ENCODE results near the gene RCAN3. TPM values are rescaled to one million over a fixed set of nuclear protein-coding genes. Genes with fewer than 3 reads are reported as not detected.
"Not testable (repeated sequence)": the region's sequence is repeated elsewhere in the genome, so short reads cannot be mapped to it uniquely, and the experiment has no call there.

RCAN3 gene
- total RNA-seq: 11.7 and 12.6 TPM in 2 replicates

DNA sequence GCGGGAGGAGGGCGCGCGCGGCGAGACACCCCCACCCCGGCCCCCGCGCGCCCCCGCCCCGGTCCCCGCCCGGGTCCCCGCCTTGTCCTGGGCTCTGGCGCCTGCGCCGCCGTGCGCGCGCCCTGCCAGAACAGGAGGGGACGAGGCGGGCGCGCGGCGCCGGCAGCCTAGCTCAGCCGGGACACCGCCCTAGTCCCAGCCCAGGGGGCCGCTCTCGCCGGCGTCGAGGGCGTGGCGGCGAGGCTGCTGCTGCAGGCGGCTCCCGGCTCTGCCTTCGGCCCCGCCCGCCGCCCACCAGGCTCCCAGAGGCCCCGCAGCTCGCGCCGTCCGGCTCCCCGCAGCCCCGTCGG, at the start of gene RCAN3:
TSS of gene RCAN3 (plus strand) at position 128 of the 350 bp plus-strand sequence. CDS start 11,537 bp downstream, outside the sequence.
- H3K4me3 ChIP-seq (ENCODE audit: low read depth, low read length): peak within 1 kb of the TSS; percentile 77
- peak; percentile 79 for DNase-seq (ENCODE audit: low read depth)
- TF ChIP-seq, protein P1, sequence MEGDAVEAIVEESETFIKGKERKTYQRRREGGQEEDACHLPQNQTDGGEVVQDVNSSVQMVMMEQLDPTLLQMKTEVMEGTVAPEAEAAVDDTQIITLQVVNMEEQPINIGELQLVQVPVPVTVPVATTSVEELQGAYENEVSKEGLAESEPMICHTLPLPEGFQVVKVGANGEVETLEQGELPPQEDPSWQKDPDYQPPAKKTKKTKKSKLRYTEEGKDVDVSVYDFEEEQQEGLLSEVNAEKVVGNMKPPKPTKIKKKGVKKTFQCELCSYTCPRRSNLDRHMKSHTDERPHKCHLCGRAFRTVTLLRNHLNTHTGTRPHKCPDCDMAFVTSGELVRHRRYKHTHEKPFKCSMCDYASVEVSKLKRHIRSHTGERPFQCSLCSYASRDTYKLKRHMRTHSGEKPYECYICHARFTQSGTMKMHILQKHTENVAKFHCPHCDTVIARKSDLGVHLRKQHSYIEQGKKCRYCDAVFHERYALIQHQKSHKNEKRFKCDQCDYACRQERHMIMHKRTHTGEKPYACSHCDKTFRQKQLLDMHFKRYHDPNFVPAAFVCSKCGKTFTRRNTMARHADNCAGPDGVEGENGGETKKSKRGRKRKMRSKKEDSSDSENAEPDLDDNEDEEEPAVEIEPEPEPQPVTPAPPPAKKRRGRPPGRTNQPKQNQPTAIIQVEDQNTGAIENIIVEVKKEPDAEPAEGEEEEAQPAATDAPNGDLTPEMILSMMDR (IDR thresholded peaks at IDR 0.05; ENCODE audit: insufficient read depth, low read depth, low read length): no peak

DNA sequence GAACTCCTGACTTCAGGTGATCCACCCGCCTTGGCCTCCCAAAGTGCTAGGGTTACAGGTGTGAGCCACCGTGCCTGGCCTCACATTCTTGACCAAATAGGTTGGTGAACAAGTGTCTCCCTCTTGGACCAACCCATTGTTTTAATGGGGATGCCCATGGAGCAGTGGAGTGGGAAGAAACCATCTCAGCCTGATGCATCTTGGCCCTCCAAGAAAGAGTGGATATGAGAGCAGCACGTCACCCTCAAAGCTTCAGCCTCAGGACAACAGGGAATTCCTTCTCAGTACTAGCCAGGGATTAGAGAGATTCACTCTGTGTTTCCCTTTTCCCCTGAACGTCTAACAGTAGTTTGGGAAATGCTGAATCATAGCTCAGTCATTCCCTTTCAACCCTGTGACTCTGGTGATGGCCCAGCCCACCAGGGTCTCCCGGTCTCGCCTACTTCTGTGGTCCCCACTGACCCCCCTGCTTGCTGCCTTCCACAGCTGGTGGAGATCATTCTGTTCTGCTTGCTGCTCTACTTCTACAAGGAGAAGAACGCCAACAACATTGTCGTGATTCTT, 49.6 kb upstream of the RCAN3 start:
- no peak for DNase-seq (ENCODE audit: low read depth)
- TF ChIP-seq, protein P1 (IDR thresholded peaks at IDR 0.05; ENCODE audit: insufficient read depth, low read depth, low read length): no peak
- no peak overlapping the region for H3K4me3 ChIP-seq (ENCODE audit: low read depth, low read length)

DNA sequence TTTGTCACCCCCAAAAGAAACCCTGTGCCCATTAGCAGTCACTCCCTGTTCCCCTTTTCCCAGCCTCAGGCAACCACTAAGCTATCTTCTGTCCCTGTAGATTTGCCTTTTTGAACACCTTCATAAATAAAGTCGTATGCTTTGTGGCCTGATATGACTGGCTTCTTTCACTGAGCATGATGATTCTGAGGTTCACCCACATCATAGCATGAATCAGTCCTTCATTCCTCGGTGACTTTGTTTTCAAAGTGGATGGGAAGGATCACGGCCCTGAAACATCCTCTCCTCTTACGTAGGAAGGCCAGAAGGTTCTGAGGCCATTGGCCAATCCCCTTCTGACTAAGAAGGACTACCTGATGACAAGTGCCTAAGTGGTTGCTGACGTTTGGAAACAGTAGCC, 48.0 kb upstream of the RCAN3 start:
- TF ChIP-seq, protein P1 (IDR thresholded peaks at IDR 0.05; ENCODE audit: insufficient read depth, low read depth, low read length): no peak
- no peak for DNase-seq (ENCODE audit: low read depth)

DNA sequence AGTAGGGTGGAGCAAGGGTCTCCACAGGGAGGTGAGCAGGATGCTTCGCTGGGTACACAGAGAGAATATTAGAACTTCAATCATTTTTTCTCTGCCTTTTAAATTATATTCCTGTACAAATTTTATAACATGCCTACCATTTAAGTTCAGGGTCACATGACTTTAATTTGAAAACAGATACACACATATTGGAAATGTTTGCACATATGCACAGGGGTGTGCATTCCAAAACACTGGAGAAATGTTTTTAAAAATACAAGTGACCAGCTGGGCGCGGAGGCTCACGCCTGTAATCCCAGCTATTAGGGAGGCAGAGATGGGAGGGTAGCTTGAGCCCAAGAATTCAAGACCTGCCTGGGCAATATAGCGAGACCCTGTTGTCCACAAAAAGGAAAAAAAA, 47.4 kb upstream of the RCAN3 start:
- TF ChIP-seq, protein P1 (IDR thresholded peaks at IDR 0.05; ENCODE audit: insufficient read depth, low read depth, low read length): no peak
- no peak for DNase-seq (ENCODE audit: low read depth)
- no peak overlapping the region for H3K4me3 ChIP-seq (ENCODE audit: low read depth, low read length)

More for the DNA sequence above, 48.0 kb upstream of the RCAN3 start:
- H3K4me3 ChIP-seq (ENCODE audit: low read depth, low read length): no peak overlapping the region

DNA sequence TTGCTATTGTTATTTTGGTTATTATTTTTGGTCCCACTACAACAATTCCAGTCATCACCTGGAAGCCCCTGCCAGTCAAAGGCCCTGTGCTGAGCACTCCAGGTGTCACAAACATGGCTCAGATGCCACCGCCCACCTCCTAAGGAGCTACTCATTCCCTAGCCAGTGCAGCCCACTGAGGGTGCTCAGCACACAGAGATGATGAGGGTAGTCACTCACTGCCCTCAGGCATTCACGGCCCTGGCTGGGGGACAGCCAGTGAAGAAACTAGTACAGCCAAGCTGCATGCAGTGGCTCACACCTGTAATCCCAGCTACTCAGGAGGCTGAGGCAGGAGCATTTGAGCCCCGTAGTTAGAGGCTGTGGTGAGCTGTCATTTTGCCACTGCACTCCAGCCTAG, 44.8 kb upstream of the RCAN3 start:
- no peak for DNase-seq (ENCODE audit: low read depth)
- H3K4me3 ChIP-seq (ENCODE audit: low read depth, low read length): no peak overlapping the region
- TF ChIP-seq, protein P1 (IDR thresholded peaks at IDR 0.05; ENCODE audit: insufficient read depth, low read depth, low read length): no peak

DNA sequence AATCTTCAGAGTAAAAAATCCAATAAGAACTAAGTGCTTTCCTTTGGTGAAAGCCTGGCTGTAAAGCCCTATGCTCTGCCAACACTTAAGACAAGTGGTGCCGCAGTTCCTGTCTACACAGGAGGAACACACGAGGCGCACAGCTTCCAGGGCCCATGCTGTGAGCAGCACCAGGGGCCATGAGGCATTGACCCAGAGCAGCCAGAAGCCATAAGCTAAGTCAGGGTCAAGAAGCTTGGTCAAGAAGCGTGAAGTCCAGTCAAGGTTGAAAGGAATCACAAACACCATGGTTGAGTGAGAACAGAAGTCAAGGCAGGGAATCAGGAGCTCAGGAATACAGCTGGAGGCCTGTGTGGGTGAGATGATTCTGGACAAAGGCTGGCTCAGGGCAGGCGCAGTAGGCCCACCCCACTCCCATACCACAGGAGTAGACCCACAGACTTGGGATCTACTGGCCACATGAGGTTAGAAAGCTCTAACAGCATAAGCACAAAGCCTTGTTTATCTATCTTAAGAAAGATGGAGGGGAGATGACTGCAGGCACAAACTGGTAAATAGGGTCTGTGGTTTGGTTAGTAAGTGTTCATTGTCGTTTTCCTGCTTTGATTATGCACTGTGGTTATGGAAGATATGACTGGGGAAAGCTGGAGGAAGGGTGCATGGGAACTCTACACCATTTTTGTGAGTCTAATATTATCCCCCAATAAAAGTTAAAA, 42.9 kb upstream of the RCAN3 start:
- TF ChIP-seq, protein P1 (IDR thresholded peaks at IDR 0.05; ENCODE audit: insufficient read depth, low read depth, low read length): no peak
- no peak for DNase-seq (ENCODE audit: low read depth)
- no peak overlapping the region for H3K4me3 ChIP-seq (ENCODE audit: low read depth, low read length)

DNA sequence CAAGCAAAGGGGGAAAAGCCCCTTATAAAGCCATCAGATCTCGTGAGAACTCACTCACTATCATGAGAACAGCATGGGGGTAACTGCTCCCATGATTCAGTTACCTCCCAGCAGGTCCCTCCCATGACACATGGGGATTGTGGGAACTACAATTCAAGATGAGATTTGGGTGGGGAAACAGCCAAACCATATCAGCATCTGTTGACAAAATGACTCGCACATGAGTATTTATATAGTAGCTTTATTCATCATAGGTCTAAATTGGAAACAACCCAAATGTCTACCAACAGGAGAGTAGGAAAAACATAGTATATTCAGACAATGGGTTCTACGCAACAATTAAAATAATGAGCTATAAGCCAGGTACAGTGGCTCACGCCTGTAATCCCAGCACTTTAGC, 40.5 kb upstream of the RCAN3 start:
- DNase-seq (ENCODE audit: low read depth); H3K4me3 ChIP-seq (ENCODE audit: low read depth, low read length): not testable (repeated sequence)

Data from fibroblast of villous mesenchyme (primary cell).